Endothelial cell (in vitro differentiated cells): Measurements from ENCODE around the gene COX8A. TPM values are rescaled to one million over a fixed set of nuclear protein-coding genes. Genes with fewer than 3 reads are reported as not detected.
A peak's percentile ranks its signal among the peaks of the same experiment; 100 is the strongest.
"Not testable (repeated sequence)": the region's sequence is repeated elsewhere in the genome, so short reads cannot be mapped to it uniquely, and the experiment has no call there.

Experiments used
- DNase-seq: peaks from one replicate; pipeline ENCODE4 v3.0.0; 2021; ENCODE audit warnings: low spot score
- H3K27ac Mint-ChIP-seq: one replicate; pipeline ENCODE4 v1.8.0; 2021; ENCODE audit warnings: mixed read lengths, inconsistent platforms; ENCODE audit not compliant: unreplicated experiment
- H3K27me3 Mint-ChIP-seq: one replicate; pipeline ENCODE4 v1.8.0; 2021; ENCODE audit warnings: mild to moderate bottlenecking, moderate library complexity, mixed read lengths, inconsistent platforms; ENCODE audit not compliant: unreplicated experiment
- H3K36me3 Mint-ChIP-seq: one replicate; pipeline ENCODE4 v1.8.0; 2021; ENCODE audit warnings: mild to moderate bottlenecking, low read depth, mixed read lengths, inconsistent platforms; ENCODE audit not compliant: unreplicated experiment
- H3K4me1 Mint-ChIP-seq: one replicate; pipeline ENCODE4 v1.8.0; 2021; ENCODE audit warnings: mild to moderate bottlenecking, mixed read lengths, inconsistent platforms; ENCODE audit not compliant: unreplicated experiment
- H3K4me3 Mint-ChIP-seq: one replicate; pipeline ENCODE4 v1.8.0; 2021; ENCODE audit warnings: mild to moderate bottlenecking, mixed read lengths, inconsistent platforms; ENCODE audit not compliant: unreplicated experiment
- H3K9me3 Mint-ChIP-seq: one replicate; pipeline ENCODE4 v1.8.0; 2021; ENCODE audit warnings: mixed read lengths, inconsistent platforms; ENCODE audit not compliant: unreplicated experiment
- total RNA-seq: library from RNA; stranded (reverse); fragmentation: NEBNext Ultra II Directional; extraction: Animal tissue kit (Norgen Biotek cat#: 25700); gene quantifications from one replicate; pipeline ENCODE4 v1.2.1, GENCODE V29; 2021; ENCODE audit not compliant: unreplicated experiment
- TF ChIP-seq, protein P1 (sequence below): fragments of 200-600 bp; sonication (generic); IDR thresholded peaks from one replicate; pipeline ENCODE4 v1.5.0; 2021; ENCODE audit warnings: antibody characterized with exemption; ENCODE audit not compliant: unreplicated experiment

COX8A gene
- total RNA-seq, 1 donor from 2014 or later: 188 TPM

DNA sequence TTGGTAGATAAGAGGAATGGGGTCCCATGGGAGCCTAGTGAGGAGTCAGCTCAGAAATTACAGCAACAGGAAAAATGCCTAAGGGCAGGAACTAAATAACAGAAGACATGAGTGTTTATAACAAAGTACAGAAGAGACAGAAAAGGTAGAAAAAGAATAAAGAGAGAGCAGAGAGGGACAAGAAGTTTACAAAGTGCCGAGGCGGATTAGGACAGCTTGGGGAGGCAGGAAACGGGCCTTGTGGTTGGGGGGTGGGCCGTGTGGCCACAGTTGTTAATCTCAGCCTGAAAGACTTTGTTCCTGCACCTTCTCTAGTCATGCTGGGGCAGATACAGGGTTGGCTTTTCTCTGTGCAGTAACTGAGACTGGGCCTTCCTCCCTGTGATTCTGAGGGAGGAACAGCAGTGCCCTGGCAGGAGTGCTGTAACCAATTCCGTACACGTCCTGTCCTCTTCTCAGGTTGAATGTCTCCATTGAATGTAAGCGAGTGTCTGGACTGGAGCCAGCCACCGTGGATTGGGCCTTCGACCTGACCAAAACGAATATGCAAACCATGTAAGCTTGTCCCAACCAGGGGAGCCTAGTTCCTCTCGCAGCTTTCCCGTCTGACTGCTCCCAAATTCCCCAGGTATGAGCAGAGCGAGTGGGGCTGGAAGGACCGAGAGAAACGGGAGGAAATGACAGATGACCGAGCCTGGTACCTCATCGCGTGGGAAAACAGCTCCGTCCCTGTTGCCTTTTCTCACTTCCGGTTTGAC, 22.5 kb upstream of the COX8A start:
- Mint-ChIP-seq H3K9me3 (no peaks in the 10 kb centered on the region), H3K36me3 (peaks cover 35% of the 10 kb centered on the region), H3K27me3 (peaks cover 7% of the 10 kb centered on the region), H3K27ac (peak overlapping the region; percentile 39), H3K4me3 (peak overlapping the region; percentile 26), H3K4me1 (peaks cover 5% of the 10 kb centered on the region)
- TF ChIP-seq, protein P1, sequence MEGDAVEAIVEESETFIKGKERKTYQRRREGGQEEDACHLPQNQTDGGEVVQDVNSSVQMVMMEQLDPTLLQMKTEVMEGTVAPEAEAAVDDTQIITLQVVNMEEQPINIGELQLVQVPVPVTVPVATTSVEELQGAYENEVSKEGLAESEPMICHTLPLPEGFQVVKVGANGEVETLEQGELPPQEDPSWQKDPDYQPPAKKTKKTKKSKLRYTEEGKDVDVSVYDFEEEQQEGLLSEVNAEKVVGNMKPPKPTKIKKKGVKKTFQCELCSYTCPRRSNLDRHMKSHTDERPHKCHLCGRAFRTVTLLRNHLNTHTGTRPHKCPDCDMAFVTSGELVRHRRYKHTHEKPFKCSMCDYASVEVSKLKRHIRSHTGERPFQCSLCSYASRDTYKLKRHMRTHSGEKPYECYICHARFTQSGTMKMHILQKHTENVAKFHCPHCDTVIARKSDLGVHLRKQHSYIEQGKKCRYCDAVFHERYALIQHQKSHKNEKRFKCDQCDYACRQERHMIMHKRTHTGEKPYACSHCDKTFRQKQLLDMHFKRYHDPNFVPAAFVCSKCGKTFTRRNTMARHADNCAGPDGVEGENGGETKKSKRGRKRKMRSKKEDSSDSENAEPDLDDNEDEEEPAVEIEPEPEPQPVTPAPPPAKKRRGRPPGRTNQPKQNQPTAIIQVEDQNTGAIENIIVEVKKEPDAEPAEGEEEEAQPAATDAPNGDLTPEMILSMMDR: no peak
- DNase-seq: no peak

DNA sequence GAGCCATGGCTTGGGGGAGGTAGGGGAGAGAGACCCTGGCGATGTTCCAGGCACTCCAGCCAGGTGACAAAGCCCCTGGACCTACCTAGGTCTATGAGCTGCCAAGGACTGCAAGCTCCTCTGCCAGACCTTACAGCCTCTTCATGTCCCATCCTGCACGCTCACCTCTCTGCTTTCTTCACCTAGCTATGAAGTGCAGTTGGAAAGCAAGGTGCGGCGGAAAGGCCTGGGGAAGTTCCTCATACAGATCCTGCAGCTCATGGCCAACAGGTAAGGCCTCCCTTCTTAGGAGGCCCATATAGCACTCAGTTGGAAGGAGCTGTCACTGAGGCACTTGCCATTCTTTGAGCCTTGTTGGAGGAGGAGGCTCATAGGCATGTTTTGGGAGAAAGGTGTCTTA, 21.9 kb upstream of the COX8A start:
- no peak for DNase-seq
- Mint-ChIP-seq H3K27ac (no peak overlapping the region), H3K36me3 (peaks cover 35% of the 10 kb centered on the region), H3K4me3 (no peak overlapping the region), H3K4me1 (peaks cover 5% of the 10 kb centered on the region), H3K27me3 (peaks cover 7% of the 10 kb centered on the region), H3K9me3 (no peaks in the 10 kb centered on the region)
- TF ChIP-seq, protein P1: no peak

DNA sequence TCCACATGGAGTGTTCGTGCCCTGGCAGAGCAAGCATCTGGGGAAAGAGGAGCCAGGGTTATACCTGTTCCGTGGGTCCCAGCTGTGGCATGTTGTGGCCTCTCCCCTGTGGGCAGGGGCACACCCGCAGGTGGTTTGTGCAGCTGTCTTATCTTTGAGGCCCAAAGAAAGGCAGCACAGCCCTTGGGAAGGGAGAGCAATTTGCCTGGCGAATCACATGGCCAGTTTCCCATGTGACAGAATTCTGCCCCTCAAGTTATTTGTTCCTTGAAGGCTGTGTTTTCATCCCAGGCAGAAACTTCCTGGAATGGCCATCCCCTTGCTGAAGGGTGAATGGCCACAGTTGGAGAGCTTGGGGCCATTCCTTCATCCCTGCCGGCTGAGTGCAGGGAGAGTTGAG, 16.4 kb upstream of the COX8A start:
- TF ChIP-seq, protein P1: no peak
- Mint-ChIP-seq H3K36me3 (peaks cover 24% of the 10 kb centered on the region), H3K9me3 (no peaks in the 10 kb centered on the region), H3K4me1 (no peaks in the 10 kb centered on the region), H3K27ac (no peak overlapping the region), H3K27me3 (peaks cover 13% of the 10 kb centered on the region), H3K4me3 (no peak overlapping the region)
- no peak for DNase-seq

DNA sequence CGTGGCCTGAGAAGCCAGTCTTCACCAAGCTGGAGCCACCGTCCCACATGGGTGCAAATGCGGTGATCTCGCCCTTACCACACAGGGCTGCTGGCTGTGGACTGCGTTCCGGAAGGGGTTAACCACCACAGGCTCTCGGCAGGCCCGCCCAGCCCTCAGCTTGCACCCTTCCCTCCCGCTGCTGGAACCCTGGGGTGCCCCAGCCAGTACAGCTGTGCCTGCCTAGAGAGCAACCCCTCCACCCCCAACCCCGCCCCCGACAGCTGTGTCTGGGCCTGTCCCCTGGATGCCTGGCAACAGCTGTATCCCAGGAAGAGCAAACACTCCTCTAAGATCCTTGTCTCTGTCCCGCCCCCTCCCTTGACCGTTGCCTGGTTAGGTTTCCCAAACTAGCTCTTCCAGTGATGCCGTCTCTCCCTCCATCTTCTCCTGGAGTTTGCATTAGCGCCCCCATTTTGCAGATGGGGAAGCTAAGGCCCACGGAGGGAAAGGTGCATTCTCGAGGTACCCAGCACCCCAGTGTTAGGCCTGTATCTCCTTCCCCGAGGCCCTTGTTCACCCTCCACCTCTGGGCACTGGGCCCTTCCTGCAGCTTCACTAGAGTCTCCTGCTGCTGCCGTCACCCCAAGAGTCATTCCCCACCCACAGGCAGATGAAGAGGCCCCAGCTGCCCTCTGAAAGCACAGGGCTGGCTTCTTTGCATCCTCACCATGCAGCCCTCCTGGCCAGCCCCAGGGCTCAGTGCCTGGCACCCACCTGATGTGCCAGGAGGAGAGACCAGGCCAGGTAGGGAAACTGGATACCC, 12.6 kb upstream of the COX8A start:
- Mint-ChIP-seq H3K9me3 (no peaks in the 10 kb centered on the region), H3K27me3 (peaks cover 10% of the 10 kb centered on the region), H3K4me1 (no peaks in the 10 kb centered on the region), H3K4me3 (no peak overlapping the region), H3K36me3 (no peaks in the 10 kb centered on the region), H3K27ac (no peak overlapping the region)
- TF ChIP-seq, protein P1: no peak
- no peak for DNase-seq

DNA sequence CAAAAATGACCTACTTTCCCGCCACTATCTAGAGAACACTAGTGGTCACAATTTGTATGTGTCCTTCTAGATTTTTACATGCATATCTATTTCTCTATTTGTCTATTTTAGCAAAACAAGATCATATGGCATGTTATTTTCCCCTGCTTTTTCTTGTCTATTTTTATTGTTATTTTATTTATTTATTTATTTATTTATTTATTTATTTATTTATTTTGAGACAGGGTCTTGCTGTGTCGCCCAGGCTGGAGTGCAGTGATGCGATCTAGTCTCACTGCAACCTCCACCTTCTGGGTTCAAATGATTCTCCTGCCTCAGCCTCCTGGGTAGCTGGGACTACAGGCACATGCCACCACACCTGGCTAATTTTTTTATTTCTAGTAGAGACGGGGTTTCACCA, 10.5 kb upstream of the COX8A start:
- H3K27me3 Mint-ChIP-seq: peaks cover 10% of the 10 kb centered on the region
- H3K27ac Mint-ChIP-seq: not testable (repeated sequence)

More for the DNA sequence above, 10.5 kb upstream of the COX8A start:
- not testable (repeated sequence) for DNase-seq, H3K4me3 Mint-ChIP-seq, H3K9me3 Mint-ChIP-seq, H3K36me3 Mint-ChIP-seq, H3K4me1 Mint-ChIP-seq
